H7 (cell line): Measurements from ENCODE around the gene ZDBF2. TPM values are rescaled to one million over a fixed set of nuclear protein-coding genes. Genes with fewer than 3 reads are reported as not detected.
"Not testable (repeated sequence)": the region's sequence is repeated elsewhere in the genome, so short reads cannot be mapped to it uniquely, and the experiment has no call there.

ENCODE experiments used
- DNase-seq: peaks from one replicate; pipeline ENCODE4 v3.0.0; 2012
- H3K27me3 ChIP-seq: 2 replicates; pipeline ENCODE4 v1.6.0; 2011; ENCODE audit warnings: mild to moderate bottlenecking, low read length; ENCODE audit not compliant: control insufficient read depth, insufficient read depth
- H3K36me3 ChIP-seq: replicated peaks from 2 replicates; pipeline ENCODE4 v1.5.1; 2011; ENCODE audit warnings: low read length; ENCODE audit not compliant: control insufficient read depth, insufficient read depth
- H3K4me3 ChIP-seq: 2 replicates; pipeline ENCODE4 v1.5.1; 2011; ENCODE audit warnings: low read depth, mild to moderate bottlenecking, control low read depth, low read length, moderate library complexity; ENCODE audit not compliant: insufficient read depth
- total RNA-seq: library from RNA; depleted of rRNA; stranded (reverse); fragments of >200 nt; shearing (Covaris generic); gene quantifications from 2 replicates; pipeline ENCODE4 v1.2.3, GENCODE V29; 2014

Gene ZDBF2
- total RNA-seq, 1 experiment from 2014 or later = 10.1 TPM

GRCh38 chr2:206253125-206253776 is 21.2 kb upstream of the ZDBF2 start:
- H3K27me3 ChIP-seq = no peaks in the 10 kb centered on the region

GRCh38 chr2:206253777-206254166 is 20.7 kb upstream of the ZDBF2 start:
- no peaks in the 10 kb centered on the region for H3K27me3 ChIP-seq
- no peaks in the 10 kb centered on the region for H3K36me3 ChIP-seq
- H3K4me3 ChIP-seq = no peak overlapping the region
- DNase-seq = no peak

More at GRCh38 chr2:206253125-206253776, 21.2 kb upstream of the ZDBF2 start:
- Histone ChIP-seq H3K36me3 (no peaks in the 10 kb centered on the region), H3K4me3 (no peak overlapping the region)
- no peak for DNase-seq

- Histone ChIP-seq H3K4me3 (no peak overlapping the region), H3K27me3 (no peaks in the 10 kb centered on the region), H3K36me3 (no peaks in the 10 kb centered on the region)
- DNase-seq = peak; percentile 54
Measured at GRCh38 chr2:206255003-206255402, 19.5 kb upstream of the ZDBF2 start.

GRCh38 chr2:206256706-206257205 is 17.7 kb upstream of the ZDBF2 start:
- no peaks in the 10 kb centered on the region for H3K27me3 ChIP-seq

GRCh38 chr2:206257350-206257749 is 17.1 kb upstream of the ZDBF2 start:
- DNase-seq = no peak
- H3K36me3 ChIP-seq = no peaks in the 10 kb centered on the region
- H3K27me3 ChIP-seq = no peaks in the 10 kb centered on the region
- no peak overlapping the region for H3K4me3 ChIP-seq

More at GRCh38 chr2:206256706-206257205, 17.7 kb upstream of the ZDBF2 start:
- DNase-seq = no peak
- H3K36me3 ChIP-seq = no peaks in the 10 kb centered on the region
- H3K4me3 ChIP-seq = no peak overlapping the region

GRCh38 chr2:206257861-206258260 is 16.6 kb upstream of the ZDBF2 start:
- DNase-seq = no peak
- H3K4me3 ChIP-seq = no peak overlapping the region
- H3K36me3 ChIP-seq = no peaks in the 10 kb centered on the region
- H3K27me3 ChIP-seq = no peaks in the 10 kb centered on the region

GRCh38 chr2:206258615-206259014 is 15.8 kb upstream of the ZDBF2 start:
- not testable (repeated sequence) for H3K4me3 ChIP-seq, H3K36me3 ChIP-seq, H3K27me3 ChIP-seq, DNase-seq

GRCh38 chr2:206259376-206260187 is 14.9 kb upstream of the ZDBF2 start:
- H3K27me3 ChIP-seq = peaks cover 7% of the 10 kb centered on the region; the same call in 1 of the 2 replicates
- DNase-seq = no peak
- no peaks in the 10 kb centered on the region for H3K36me3 ChIP-seq
- no peak overlapping the region for H3K4me3 ChIP-seq

- H3K27me3 ChIP-seq = peaks cover 10% of the 10 kb centered on the region; the same call in 1 of the 2 replicates
Measured at GRCh38 chr2:206260188-206261012, 14.1 kb upstream of the ZDBF2 start.

GRCh38 chr2:206263959-206264603 is 10.4 kb upstream of the ZDBF2 start:
- DNase-seq = no peak
- peaks cover 11% of the 10 kb centered on the region; the same call in 1 of the 2 replicates for H3K27me3 ChIP-seq

More at GRCh38 chr2:206260188-206261012, 14.1 kb upstream of the ZDBF2 start:
- Histone ChIP-seq H3K36me3 (no peaks in the 10 kb centered on the region), H3K4me3 (no peak overlapping the region)
- DNase-seq = no peak

GRCh38 chr2:206266130-206267125 is 8.0 kb upstream of the ZDBF2 start:
- DNase-seq = no peak
- H3K27me3 ChIP-seq = peaks cover 11% of the 10 kb centered on the region; the same call in 1 of the 2 replicates
- no peak overlapping the region for H3K4me3 ChIP-seq
- H3K36me3 ChIP-seq = no peaks in the 10 kb centered on the region

More at GRCh38 chr2:206263959-206264603, 10.4 kb upstream of the ZDBF2 start:
- H3K36me3 ChIP-seq = no peaks in the 10 kb centered on the region
- H3K4me3 ChIP-seq = no peak overlapping the region

- Histone ChIP-seq H3K4me3 (no peak overlapping the region), H3K36me3 (no peaks in the 10 kb centered on the region), H3K27me3 (peaks cover 11% of the 10 kb centered on the region; the same call in 1 of the 2 replicates)
- no peak for DNase-seq
Measured at GRCh38 chr2:206267567-206267966, 6.9 kb upstream of the ZDBF2 start.

GRCh38 chr2:206271065-206271464 is 3.4 kb upstream of the ZDBF2 start:
- peaks cover 2% of the 10 kb centered on the region; the same call in 1 of the 2 replicates for H3K27me3 ChIP-seq
- DNase-seq = no peak

More at GRCh38 chr2:206271065-206271464, 3.4 kb upstream of the ZDBF2 start:
- no peaks in the 10 kb centered on the region for H3K36me3 ChIP-seq
- no peak overlapping the region for H3K4me3 ChIP-seq
